Neural progenitor cell (in vitro differentiated cells): ENCODE results near the gene TNFRSF14.

Source experiments
- EZH2 ChIP-seq: fragments of 200-600 bp; sonication (generic); IDR thresholded peaks from 2 replicates; pipeline ENCODE4 v1.6.1; 2017; ENCODE audit warnings: antibody characterized with exemption, mild to moderate bottlenecking, moderate library complexity
- TF ChIP-seq, protein P1 (sequence below): fragments of 200-600 bp; sonication (generic); IDR thresholded peaks from 2 replicates; pipeline ENCODE4 v1.5.1; 2017; ENCODE audit warnings: antibody characterized with exemption, mild to moderate bottlenecking

- TF ChIP-seq, protein P1, sequence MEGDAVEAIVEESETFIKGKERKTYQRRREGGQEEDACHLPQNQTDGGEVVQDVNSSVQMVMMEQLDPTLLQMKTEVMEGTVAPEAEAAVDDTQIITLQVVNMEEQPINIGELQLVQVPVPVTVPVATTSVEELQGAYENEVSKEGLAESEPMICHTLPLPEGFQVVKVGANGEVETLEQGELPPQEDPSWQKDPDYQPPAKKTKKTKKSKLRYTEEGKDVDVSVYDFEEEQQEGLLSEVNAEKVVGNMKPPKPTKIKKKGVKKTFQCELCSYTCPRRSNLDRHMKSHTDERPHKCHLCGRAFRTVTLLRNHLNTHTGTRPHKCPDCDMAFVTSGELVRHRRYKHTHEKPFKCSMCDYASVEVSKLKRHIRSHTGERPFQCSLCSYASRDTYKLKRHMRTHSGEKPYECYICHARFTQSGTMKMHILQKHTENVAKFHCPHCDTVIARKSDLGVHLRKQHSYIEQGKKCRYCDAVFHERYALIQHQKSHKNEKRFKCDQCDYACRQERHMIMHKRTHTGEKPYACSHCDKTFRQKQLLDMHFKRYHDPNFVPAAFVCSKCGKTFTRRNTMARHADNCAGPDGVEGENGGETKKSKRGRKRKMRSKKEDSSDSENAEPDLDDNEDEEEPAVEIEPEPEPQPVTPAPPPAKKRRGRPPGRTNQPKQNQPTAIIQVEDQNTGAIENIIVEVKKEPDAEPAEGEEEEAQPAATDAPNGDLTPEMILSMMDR = no peak
- no peak for TF ChIP-seq EZH2
Measured at GRCh38 chr1:2515763-2516080, 40.4 kb upstream of the TNFRSF14 start.
